GM12878 (cell line): ENCODE data around the gene IL3. TPM values are rescaled to one million over a fixed set of nuclear protein-coding genes. Genes with fewer than 3 reads are reported as not detected.

ENCODE experiments used
- ATAC-seq: fragments of 200-7000 bp; cut with Tn5 transposase; 3 replicates; pipeline ENCODE4 v1.9.1; 2020; ENCODE audit warnings: mild to moderate bottlenecking, moderate library complexity
- BruUV-seq: library from RNA; stranded (reverse); fragments of 400-500 nt; replicated peaks from 2 replicates; lab custom pipeline; 2021; lab: Mats Ljungman, UMichigan
- CTCF ChIA-PET: fragments of 300-600 bp; sonication (Branson Sonifier 250); formaldehyde crosslinking; extraction: SDS; loops from one replicate; lab custom pipeline; 2021; ENCODE audit warnings: inconsistent platforms; lab: Yijun Ruan, JAX
- POLR2A ChIA-PET: fragments of 350-600 bp; formaldehyde crosslinking; extraction: SDS; loops from one replicate; lab custom pipeline; 2021; ENCODE audit warnings: inconsistent platforms; lab: Charles Lee
- RAD21 ChIA-PET: fragments of 300-600 bp; sonication (Branson Sonifier 250); formaldehyde crosslinking; loops from one replicate; lab custom pipeline; 2023; ENCODE audit warnings: antibody characterized with exemption; ENCODE audit not compliant: unreplicated experiment; lab: Charles Lee
- SMC1A ChIA-PET: fragments of 300-600 bp; sonication (Branson Sonifier 250); formaldehyde crosslinking; loops from one replicate; lab custom pipeline; 2023; ENCODE audit not compliant: unreplicated experiment, uncharacterized antibody; lab: Charles Lee
- DNase-seq: peaks from one replicate; pipeline ENCODE4 v3.0.0-alpha.2; 2011; ENCODE audit warnings: low read depth, low spot score
- FAIRE-seq: peaks from 3 replicates; lab custom pipeline; 2011; peaks lifted over from hg19 to GRCh38; lab: Jason Lieb, UNC
- H2AFZ ChIP-seq: 2 replicates; pipeline ENCODE4 v1.6.0; 2011; ENCODE audit warnings: low read depth, low read length, control low read depth; ENCODE audit not compliant: control insufficient read depth
- H3K27ac ChIP-seq: 2 replicates; pipeline ENCODE4 v1.5.1; 2011; ENCODE audit warnings: control low read depth; ENCODE audit not compliant: control insufficient read depth, insufficient read depth
- H3K27me3 ChIP-seq, 2 experiments: replicated peaks in 1 of 2; 2 replicates each; pipeline versions ENCODE4 v1.6.0 to v1.6.1; 2011; ENCODE audit warnings: low read length in 1 of 2; ENCODE audit not compliant: control insufficient read depth in 2 of 2, insufficient read depth in 2 of 2
- H3K36me3 ChIP-seq, 2 experiments: 2 replicates each; pipeline ENCODE4 v1.5.1; 2011; ENCODE audit warnings: low read length in 1 of 2; ENCODE audit not compliant: control insufficient read depth in 2 of 2, insufficient read depth in 2 of 2
- H3K4me1 ChIP-seq: 2 replicates; pipeline ENCODE4 v1.6.1; 2011; ENCODE audit warnings: mild to moderate bottlenecking, low read length, moderate library complexity, mixed read lengths; ENCODE audit not compliant: control insufficient read depth, insufficient read depth
- H3K4me2 ChIP-seq: 2 replicates; pipeline ENCODE4 v1.6.0; 2011; ENCODE audit warnings: control low read depth; ENCODE audit not compliant: control insufficient read depth, insufficient read depth
- H3K4me3 ChIP-seq: fragments of 200-600 bp; sonication (generic); 2 replicates; pipeline ENCODE4 v1.5.1; 2016
- H3K79me2 ChIP-seq: 2 replicates; pipeline ENCODE4 v1.6.0; 2011; ENCODE audit warnings: low read length; ENCODE audit not compliant: control insufficient read depth, insufficient read depth
- H3K9ac ChIP-seq: 2 replicates; pipeline ENCODE4 v1.8.0; 2011; ENCODE audit warnings: low read length, control low read depth, mixed read lengths; ENCODE audit not compliant: control insufficient read depth, insufficient read depth
- H3K9me3 ChIP-seq: replicated peaks from 3 replicates; pipeline ENCODE4 v1.5.1; 2011; ENCODE audit warnings: mild to moderate bottlenecking, low read length; ENCODE audit not compliant: control insufficient read depth, insufficient read depth
- H4K20me1 ChIP-seq: 2 replicates; pipeline ENCODE4 v1.6.0; 2011; ENCODE audit not compliant: control insufficient read depth, insufficient read depth
- BRCA1 ChIP-seq: IDR thresholded peaks from 2 replicates; pipeline ENCODE4 v1.6.1; 2011; ENCODE audit warnings: low read depth, low read length, improper control_type of control experiment
- CBFB ChIP-seq: IDR thresholded peaks from 2 replicates; pipeline ENCODE4 v1.6.1; 2016; ENCODE audit warnings: antibody characterized with exemption, low read depth
- CTCF ChIP-seq, 3 experiments: IDR thresholded peaks in 2 of 3; conservative IDR thresholded peaks in 1 of 3; 2 replicates each; pipeline ENCODE4 v1.5.1; 2011; ENCODE audit warnings: low read depth in 3 of 3, low read length in 3 of 3, mild to moderate bottlenecking in 3 of 3, control low read depth in 2 of 3, moderate library complexity in 2 of 3, inconsistent platforms in 1 of 3, mixed read lengths in 1 of 3; ENCODE audit not compliant: control insufficient read depth in 2 of 3, insufficient read depth in 1 of 3; ENCODE audit errors: extremely low read depth in 1 of 3
- DPF2 ChIP-seq: fragments of 450-650 bp; IDR thresholded peaks from 2 replicates; pipeline ENCODE4 v1.6.1; 2017; ENCODE audit warnings: mild to moderate bottlenecking
- ETV6 ChIP-seq, 2 experiments: fragments of 450-650 bp in 1 of 2; IDR thresholded peaks in 1 of 2; conservative IDR thresholded peaks in 1 of 2; 2 replicates each; pipeline ENCODE4 v1.6.1; 2014; ENCODE audit warnings: antibody characterized with exemption in 1 of 2, borderline replicate concordance in 1 of 2, low read depth in 1 of 2, mild to moderate bottlenecking in 1 of 2, moderate library complexity in 1 of 2
- HDGF ChIP-seq: fragments of 450-650 bp; IDR thresholded peaks from 2 replicates; pipeline ENCODE4 v1.6.1; 2016; ENCODE audit warnings: antibody characterized with exemption
- POU2F2 ChIP-seq: IDR thresholded peaks from 3 replicates; pipeline ENCODE4 v1.6.1; 2011; ENCODE audit warnings: low read depth, mild to moderate bottlenecking, low read length, borderline replicate concordance
- RAD21 ChIP-seq: IDR thresholded peaks from 2 replicates; pipeline ENCODE4 v1.6.1; 2011; ENCODE audit warnings: mild to moderate bottlenecking, low read depth, low read length, moderate library complexity; ENCODE audit not compliant: insufficient read depth
- RELA ChIP-seq: fragments of 450-650 bp; IDR thresholded peaks from 2 replicates; pipeline ENCODE4 v1.8.0; 2014; ENCODE audit warnings: borderline replicate concordance; ENCODE audit not compliant: partially characterized antibody
- RUNX3 ChIP-seq: IDR thresholded peaks from 2 replicates; pipeline ENCODE4 v1.6.1; 2012; ENCODE audit warnings: low read length, inconsistent platforms
- SMARCA5 ChIP-seq: fragments of 450-650 bp; IDR thresholded peaks from 2 replicates; pipeline ENCODE4 v1.6.1; 2017; ENCODE audit warnings: mild to moderate bottlenecking
- SMC3 ChIP-seq: IDR thresholded peaks from 2 replicates; pipeline ENCODE4 v1.6.1; 2011; ENCODE audit warnings: low read length, improper control_type of control experiment, borderline replicate concordance
- STAT1 ChIP-seq: fragments of 450-650 bp; conservative IDR thresholded peaks from 2 replicates; pipeline ENCODE4 v1.6.1; 2014; ENCODE audit warnings: antibody characterized with exemption, mild to moderate bottlenecking
- SUZ12 ChIP-seq: fragments of 200-600 bp; sonication (generic); IDR thresholded peaks from one replicate; pipeline ENCODE4 v1.6.1; 2018; ENCODE audit warnings: antibody characterized with exemption, mild to moderate bottlenecking; ENCODE audit not compliant: unreplicated experiment
- TAF1 ChIP-seq: IDR thresholded peaks from 2 replicates; pipeline ENCODE4 v1.6.1; 2011; ENCODE audit warnings: mild to moderate bottlenecking, low read depth, low read length, borderline replicate concordance
- USF2 ChIP-seq: IDR thresholded peaks from 2 replicates; pipeline ENCODE4 v1.6.1; 2011; ENCODE audit warnings: low read depth, low read length, improper control_type of control experiment, borderline replicate concordance
- YY1 ChIP-seq: IDR thresholded peaks from 2 replicates; pipeline ENCODE4 v1.6.1; 2011; ENCODE audit warnings: low read depth, mild to moderate bottlenecking, low read length
- WGBS: methylation state at CpG from one replicate; pipeline ENCODE4 v1.1.6; 2016; ENCODE audit warnings: low lambda C conversion rate; ENCODE audit not compliant: insufficient replicate concordance, insufficient coverage; ENCODE audit errors: missing lambda C conversion rate; 5-methylcytosine and 5-hydroxymethylcytosine counted together
- in situ Hi-C: fragments of 300-500 bp; cut with MboI; formaldehyde crosslinking; loops from 9 replicates; pipeline ENCODE4 v1.14.3; 2018; ENCODE audit warnings: mixed read lengths
- intact Hi-C: fragments of 100-400 bp; cut with micrococcal nuclease; formaldehyde crosslinking; loops from one replicate; pipeline ENCODE4 v1.14.2; 2022; ENCODE audit not compliant: unreplicated experiment
- polyA plus RNA-seq, 11 experiments: library from polyadenylated mRNA; depleted of rRNA in 4 of 11; unstranded in 6 of 11; stranded (reverse) in 5 of 11; fragments of >200 nt; fragmentation: Nextera tagmentation in 4 of 11; fragmentation: Illumina TruSeq in 1 of 11; extraction: Ambion mirVana in 4 of 11; extraction: Trizol in 1 of 11; gene quantifications; 1 replicate in 1 of 11; 2 replicates in 10 of 11; pipeline versions ENCODE4 v1.2.1 to v1.2.3, GENCODE V29; 2011 to 2016; ENCODE audit warnings: inconsistent platforms in 2 of 11, missing spikeins in 2 of 11, low read depth in 1 of 11
- total RNA-seq, 4 experiments: library from RNA; depleted of rRNA in 3 of 4; stranded (reverse); fragments of >200 nt in 3 of 4; fragmentation: Illumina TruSeq in 1 of 4; extraction: Trizol in 1 of 4; gene quantifications; 2 replicates each; pipeline versions ENCODE4 v1.2.1 to v1.2.3, GENCODE V29; 2013 to 2021
- TF ChIP-seq, protein P1 (sequence below): IDR thresholded peaks from 2 replicates; pipeline ENCODE4 v1.6.1; 2012; ENCODE audit warnings: low read length, inconsistent platforms

IL3 gene
- total and polyA plus RNA-seq, 10 of the 15 experiments (the other 5 are each of a cell fraction or from before 2014, with no cell fraction given): not detected

GRCh38 chr5:132063090-132063911 lies 2.8 kb downstream of the IL3 start:
- peak; percentile 75 for ATAC-seq
- intact Hi-C loops: loop anchor here (1.0 to 5.0 kb wide), 6 partner anchors 43 to 640 kb away; no protein-coding TSS in a partner anchor
- in situ Hi-C loops: no loop called here
- Histone ChIP-seq H3K79me2 (no peaks in the 10 kb centered on the region), H3K36me3 (no peaks in the 10 kb centered on the region), H3K9me3 (no peaks in the 10 kb centered on the region), H4K20me1 (peaks cover 5% of the 10 kb centered on the region; the same call in 1 of the 2 replicates), H3K4me3 (no peak overlapping the region), H3K27me3 (no peaks in the 10 kb centered on the region; a peak in 1 of 4 replicates), H3K4me1 (no peaks in the 10 kb centered on the region; the same call in 1 of the 2 replicates), H2AFZ (no peak overlapping the region), H3K4me2 (no peak overlapping the region), H3K27ac (no peak overlapping the region), H3K9ac (no peak overlapping the region)
- POLR2A ChIA-PET: no interaction called here
- 19% methylated on average over 9 of the region's 9 CpGs for WGBS
- SMC1A ChIA-PET: interaction anchor here (0.6 to 2.7 kb wide), 17 partner anchors 14 to 632 kb away, joined by 3 to 31 read pairs (median 3); no protein-coding TSS in a partner anchor
- TF ChIP-seq, protein P1, sequence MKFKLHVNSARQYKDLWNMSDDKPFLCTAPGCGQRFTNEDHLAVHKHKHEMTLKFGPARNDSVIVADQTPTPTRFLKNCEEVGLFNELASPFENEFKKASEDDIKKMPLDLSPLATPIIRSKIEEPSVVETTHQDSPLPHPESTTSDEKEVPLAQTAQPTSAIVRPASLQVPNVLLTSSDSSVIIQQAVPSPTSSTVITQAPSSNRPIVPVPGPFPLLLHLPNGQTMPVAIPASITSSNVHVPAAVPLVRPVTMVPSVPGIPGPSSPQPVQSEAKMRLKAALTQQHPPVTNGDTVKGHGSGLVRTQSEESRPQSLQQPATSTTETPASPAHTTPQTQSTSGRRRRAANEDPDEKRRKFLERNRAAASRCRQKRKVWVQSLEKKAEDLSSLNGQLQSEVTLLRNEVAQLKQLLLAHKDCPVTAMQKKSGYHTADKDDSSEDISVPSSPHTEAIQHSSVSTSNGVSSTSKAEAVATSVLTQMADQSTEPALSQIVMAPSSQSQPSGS: no peak
- TF ChIP-seq CBFB (peak; percentile 83), TAF1 (no peak), RELA (no peak), SMC3 (peak; percentile 67), USF2 (no peak), RAD21 (peak; percentile 85), YY1 (peak; percentile 63; the same call in 1 of the 2 replicates), RUNX3 (peak; percentile 87), CTCF (IDR thresholded peaks at IDR 0.05 in 2 of 3, conservative IDR thresholded peaks at IDR 0.05 in 1 of 3; ENCODE audit: control insufficient read depth in 2 of 3, extremely low read depth in 1 of 3, insufficient read depth in 1 of 3, low read depth in 3 of 3, low read length in 3 of 3) (peak; percentile 93 to 97 (median 97)), POU2F2 (0 out of 3 replicates have a peak, but pooled peaks have one; percentile 54), DPF2 (no peak), ETV6 (conservative IDR thresholded peaks at IDR 0.05 in 1 of 2, IDR thresholded peaks at IDR 0.05 in 1 of 2; ENCODE audit: borderline replicate concordance in 1 of 2, low read depth in 1 of 2) (no peak), SUZ12 (no peak), STAT1 (no peak), HDGF (no peak), SMARCA5 (peak; percentile 71; the same call in 1 of the 2 replicates), BRCA1 (no peak)
- peak; percentile 66 for FAIRE-seq
- peak; percentile 12 for DNase-seq
- no TSS peak for BruUV-seq
- RAD21 ChIA-PET: interaction anchor here (0.5 to 2.5 kb wide), 20 partner anchors 10 to 476 kb away, joined by 3 to 14 read pairs (median 3); partner anchors contain the start of gene CSF2
- CTCF ChIA-PET: interaction anchor here (0.5 to 5.5 kb wide), 42 partner anchors 9 to 669 kb away, joined by 3 to 72 read pairs (median 4); partner anchors contain the start of genes P4HA2 and SLC22A5
